ENCODE measurements around the gene CCDC85C. TPM values are rescaled to one million over a fixed set of nuclear protein-coding genes. Genes with fewer than 3 reads are reported as not detected.

CCDC85C gene
- total RNA-seq, 1 experiment from 2014 or later = 36.4 TPM

DNA sequence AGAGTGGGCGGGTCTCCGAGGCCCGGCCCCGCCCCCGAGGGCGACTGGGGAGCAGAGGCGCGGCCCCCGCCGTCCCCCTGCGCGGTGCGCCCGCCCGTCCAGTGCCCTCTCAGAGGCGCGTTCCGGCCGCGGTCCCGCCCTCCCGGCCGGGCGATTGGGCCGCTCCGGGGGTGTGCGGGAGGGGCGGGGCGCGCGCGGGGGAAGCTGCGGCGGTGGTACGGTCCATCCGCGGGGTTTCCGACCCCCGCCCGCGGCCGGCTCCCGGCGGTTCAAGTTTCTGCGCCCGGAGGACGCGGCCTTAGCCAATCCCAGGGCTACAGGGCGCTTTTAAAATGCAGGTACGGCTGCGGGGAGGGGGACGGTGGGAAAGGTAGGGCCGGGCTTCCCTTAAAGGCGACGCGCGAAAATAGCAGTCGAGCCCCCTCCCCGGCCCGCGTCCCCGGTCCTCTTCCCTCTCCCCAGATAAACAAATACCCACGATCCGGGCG lies 315 bp upstream of the CCDC85C start:
- Histone ChIP-seq H3K79me2 (ENCODE audit: low read length) (peaks cover 44% of the 10 kb centered on the region), H3K9ac (ENCODE audit: low read length) (peak overlapping the region; percentile 74), H2AFZ (ENCODE audit: low read length) (peak overlapping the region; percentile 98), H3K9me2 (replicated peaks; ENCODE audit: low read length) (no peaks in the 10 kb centered on the region), H4K20me1 (ENCODE audit: low read length) (peaks cover 34% of the 10 kb centered on the region), H3K4me2 (ENCODE audit: low read length) (peak overlapping the region; percentile 100), H3F3A (ENCODE audit: low read length, unreplicated experiment) (no peaks in the 10 kb centered on the region), H3K4me1 (ENCODE audit: insufficient read depth, low read length) (peaks cover 19% of the 10 kb centered on the region), H3K4me3 (ENCODE audit: low read length) (peak overlapping the region; percentile 92), H3K9me3 (ENCODE audit: low read length) (no peaks in the 10 kb centered on the region), H3K27me3 (ENCODE audit: low read length) (no peaks in the 10 kb centered on the region), H3K36me3 (ENCODE audit: low read depth, low read length) (no peaks in the 10 kb centered on the region), H3K27ac (ENCODE audit: low read length) (peak overlapping the region; percentile 25; the same call in 1 of the 2 replicates)
- intact Hi-C loops (cut with micrococcal nuclease) = loop anchor here (2.0 kb wide), 3 partner anchors 30 to 80 kb away; no protein-coding TSS in a partner anchor
- DNase-seq (peak; percentile 98), ATAC-seq (peak; percentile 81)
- ChIA-PET POLR2A (ENCODE audit: unreplicated experiment) (no interaction called here), CTCF (interaction anchor here (1.3 kb wide), 1 partner anchor 123 kb away, joined by 4 read pairs; the partner anchor contains the start of genes CCNK and SETD3)
- no TSS peak for BruUV-seq (replicated peaks)
- TF ChIP-seq EZH2 (IDR thresholded peaks at IDR 0.05; ENCODE audit: low read length, unreplicated experiment) = no peak
- TF ChIP-seq, protein P1, sequence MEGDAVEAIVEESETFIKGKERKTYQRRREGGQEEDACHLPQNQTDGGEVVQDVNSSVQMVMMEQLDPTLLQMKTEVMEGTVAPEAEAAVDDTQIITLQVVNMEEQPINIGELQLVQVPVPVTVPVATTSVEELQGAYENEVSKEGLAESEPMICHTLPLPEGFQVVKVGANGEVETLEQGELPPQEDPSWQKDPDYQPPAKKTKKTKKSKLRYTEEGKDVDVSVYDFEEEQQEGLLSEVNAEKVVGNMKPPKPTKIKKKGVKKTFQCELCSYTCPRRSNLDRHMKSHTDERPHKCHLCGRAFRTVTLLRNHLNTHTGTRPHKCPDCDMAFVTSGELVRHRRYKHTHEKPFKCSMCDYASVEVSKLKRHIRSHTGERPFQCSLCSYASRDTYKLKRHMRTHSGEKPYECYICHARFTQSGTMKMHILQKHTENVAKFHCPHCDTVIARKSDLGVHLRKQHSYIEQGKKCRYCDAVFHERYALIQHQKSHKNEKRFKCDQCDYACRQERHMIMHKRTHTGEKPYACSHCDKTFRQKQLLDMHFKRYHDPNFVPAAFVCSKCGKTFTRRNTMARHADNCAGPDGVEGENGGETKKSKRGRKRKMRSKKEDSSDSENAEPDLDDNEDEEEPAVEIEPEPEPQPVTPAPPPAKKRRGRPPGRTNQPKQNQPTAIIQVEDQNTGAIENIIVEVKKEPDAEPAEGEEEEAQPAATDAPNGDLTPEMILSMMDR (conservative IDR thresholded peaks at IDR 0.05; ENCODE audit: low read depth, low read length) = no peak

DNA sequence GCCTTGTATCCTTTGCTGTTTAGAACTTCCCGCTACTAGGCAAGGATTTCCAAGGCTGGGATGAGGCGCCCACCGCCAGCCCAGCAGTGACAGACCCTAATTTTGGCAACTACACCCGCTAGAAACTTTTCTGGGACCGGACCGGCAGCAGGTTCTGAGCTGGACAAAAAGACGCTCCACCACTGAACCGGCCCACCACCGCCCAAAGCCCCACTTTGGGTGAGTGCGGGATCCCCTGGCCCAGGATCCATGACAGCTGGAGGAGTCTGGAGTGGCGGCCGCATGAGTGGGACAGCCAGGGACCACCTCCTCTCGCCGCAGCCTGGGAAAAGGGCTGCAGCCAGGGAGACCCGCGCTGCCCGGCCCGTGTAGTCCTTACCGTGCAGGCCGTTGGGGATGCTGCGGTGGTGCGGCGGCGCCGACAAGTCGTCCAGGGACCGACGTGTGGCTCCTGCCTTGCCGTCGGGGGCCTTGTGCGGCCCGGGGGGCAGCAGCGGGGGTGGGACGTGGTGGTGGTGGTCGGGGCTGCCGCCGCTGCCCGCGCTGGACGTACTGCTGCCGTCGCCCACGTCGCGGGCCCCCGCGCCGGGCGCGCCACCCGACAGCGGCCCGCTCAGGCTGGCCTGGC lies 1.1 kb downstream of the CCDC85C start:
- no peak for ATAC-seq
- Histone ChIP-seq H3K4me1 (ENCODE audit: insufficient read depth, low read length) (peaks cover 19% of the 10 kb centered on the region), H3K27me3 (ENCODE audit: low read length) (no peaks in the 10 kb centered on the region), H3K4me3 (ENCODE audit: low read length) (peak overlapping the region; percentile 75), H3K27ac (ENCODE audit: low read length) (no peak overlapping the region; the same call in 1 of the 2 replicates), H3K4me2 (ENCODE audit: low read length) (peak overlapping the region; percentile 89), H3K9me2 (replicated peaks; ENCODE audit: low read length) (no peaks in the 10 kb centered on the region), H3F3A (ENCODE audit: low read length, unreplicated experiment) (no peaks in the 10 kb centered on the region), H2AFZ (ENCODE audit: low read length) (peak overlapping the region; percentile 24; the same call in 1 of the 2 replicates), H3K9me3 (ENCODE audit: low read length) (no peaks in the 10 kb centered on the region), H3K36me3 (ENCODE audit: low read depth, low read length) (no peaks in the 10 kb centered on the region), H3K9ac (ENCODE audit: low read length) (peak overlapping the region; percentile 54), H4K20me1 (ENCODE audit: low read length) (peaks cover 46% of the 10 kb centered on the region), H3K79me2 (ENCODE audit: low read length) (peaks cover 59% of the 10 kb centered on the region)
- intact Hi-C loops (cut with micrococcal nuclease) = no loop called here
- TSS peak; percentile 79 for BruUV-seq (replicated peaks)
- DNase-seq = no peak
- ChIA-PET POLR2A (ENCODE audit: unreplicated experiment) (no interaction called here), CTCF (interaction anchor here (1.0 to 1.5 kb wide), 5 partner anchors 23 to 122 kb away, joined by 3 to 7 read pairs (median 4); partner anchors contain the start of genes CCNK and SETD3)
- TF ChIP-seq, protein P1 (conservative IDR thresholded peaks at IDR 0.05; ENCODE audit: low read depth, low read length) = no peak
- TF ChIP-seq EZH2phosphoT487 (IDR thresholded peaks at IDR 0.05; ENCODE audit: borderline replicate concordance, low read length) (no peak), EZH2 (IDR thresholded peaks at IDR 0.05; ENCODE audit: low read length, unreplicated experiment) (no peak)

All from PC-3 (cell line).